ENCODE data around the gene CLDN5. TPM values are rescaled to one million over a fixed set of nuclear protein-coding genes. Genes with fewer than 3 reads are reported as not detected.

Gene CLDN5
- total RNA-seq, 1 donor from 2014 or later: 228 TPM

DNA sequence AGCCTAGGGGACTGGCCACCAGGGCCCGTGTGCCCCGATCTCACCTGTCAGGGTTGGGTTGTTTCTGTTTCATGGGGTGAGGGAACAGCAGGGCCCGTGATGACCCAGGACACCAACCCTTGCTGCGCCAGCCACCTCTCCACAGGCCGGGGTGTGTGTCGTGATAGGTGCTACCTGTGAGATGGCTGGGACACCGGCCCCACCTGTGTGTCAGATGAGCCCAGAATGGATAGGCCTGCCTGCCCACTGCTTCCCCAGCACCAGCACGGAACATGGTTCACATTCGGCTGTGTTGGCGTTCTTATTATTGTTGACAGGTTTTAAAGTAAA is 7.1 kb downstream of the CLDN5 start:
- TF ChIP-seq POLR2AphosphoS5 (IDR thresholded peaks at IDR 0.05; ENCODE audit: insufficient read depth in 1 of 2, low read depth in 1 of 2) (no peak), POLR2A (IDR thresholded peaks at IDR 0.05) (no peak)
- TF ChIP-seq, protein P1, sequence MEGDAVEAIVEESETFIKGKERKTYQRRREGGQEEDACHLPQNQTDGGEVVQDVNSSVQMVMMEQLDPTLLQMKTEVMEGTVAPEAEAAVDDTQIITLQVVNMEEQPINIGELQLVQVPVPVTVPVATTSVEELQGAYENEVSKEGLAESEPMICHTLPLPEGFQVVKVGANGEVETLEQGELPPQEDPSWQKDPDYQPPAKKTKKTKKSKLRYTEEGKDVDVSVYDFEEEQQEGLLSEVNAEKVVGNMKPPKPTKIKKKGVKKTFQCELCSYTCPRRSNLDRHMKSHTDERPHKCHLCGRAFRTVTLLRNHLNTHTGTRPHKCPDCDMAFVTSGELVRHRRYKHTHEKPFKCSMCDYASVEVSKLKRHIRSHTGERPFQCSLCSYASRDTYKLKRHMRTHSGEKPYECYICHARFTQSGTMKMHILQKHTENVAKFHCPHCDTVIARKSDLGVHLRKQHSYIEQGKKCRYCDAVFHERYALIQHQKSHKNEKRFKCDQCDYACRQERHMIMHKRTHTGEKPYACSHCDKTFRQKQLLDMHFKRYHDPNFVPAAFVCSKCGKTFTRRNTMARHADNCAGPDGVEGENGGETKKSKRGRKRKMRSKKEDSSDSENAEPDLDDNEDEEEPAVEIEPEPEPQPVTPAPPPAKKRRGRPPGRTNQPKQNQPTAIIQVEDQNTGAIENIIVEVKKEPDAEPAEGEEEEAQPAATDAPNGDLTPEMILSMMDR (IDR thresholded peaks at IDR 0.05): no peak
- H3K4me3 ChIP-seq: no peak overlapping the region
- H3K27ac ChIP-seq: no peak overlapping the region
- intact Hi-C loops (cut with DNase I): no loop called here
- no peaks in the 10 kb centered on the region for H3K27me3 ChIP-seq
- H3K9me3 ChIP-seq: no peaks in the 10 kb centered on the region
- no peaks in the 10 kb centered on the region for H3K36me3 ChIP-seq
- H3K4me1 ChIP-seq: no peaks in the 10 kb centered on the region
- DNase-seq (ENCODE audit: extremely low spot score in 2 of 2): no peak

DNA sequence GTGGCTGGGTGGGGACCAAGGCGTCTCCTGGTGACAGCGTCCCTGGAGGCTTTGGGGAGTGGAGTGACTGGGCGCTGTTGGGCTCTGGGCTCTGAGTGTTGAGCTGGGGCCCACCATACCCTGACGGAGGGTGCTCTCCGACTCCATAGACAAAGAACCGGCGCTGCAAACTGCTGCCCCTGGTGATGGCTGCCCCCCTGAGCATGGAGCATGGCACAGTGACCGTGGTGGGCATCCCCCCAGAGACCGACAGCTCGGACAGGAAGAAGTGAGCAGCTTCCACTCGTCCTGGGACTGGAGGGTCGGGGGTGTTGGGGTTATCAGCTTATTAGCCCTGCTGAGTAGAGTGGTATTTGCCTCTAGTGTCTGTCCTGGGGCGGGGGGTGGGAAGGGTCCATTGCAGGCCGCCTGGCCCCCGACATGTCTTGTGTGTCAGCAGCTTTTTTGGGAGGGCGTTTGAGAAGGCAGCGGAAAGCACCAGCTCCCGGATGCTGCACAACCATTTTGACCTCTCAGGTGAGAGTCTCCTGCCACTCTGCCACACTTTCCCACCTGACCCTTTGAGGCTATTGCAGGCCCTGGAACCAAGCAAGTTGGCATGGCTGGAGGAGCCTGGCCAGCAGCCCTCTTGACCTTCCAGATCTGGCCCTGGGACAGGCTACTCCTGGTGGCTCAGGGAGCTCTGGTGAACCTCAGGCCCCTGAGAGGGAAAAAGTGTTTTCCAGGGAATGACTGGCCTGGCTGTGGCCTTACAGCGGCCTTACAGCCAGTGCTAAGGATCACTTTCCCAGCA is 7.6 kb downstream of the CLDN5 start:
- H3K27ac ChIP-seq: no peak overlapping the region
- no peaks in the 10 kb centered on the region for H3K4me1 ChIP-seq
- no peaks in the 10 kb centered on the region for H3K36me3 ChIP-seq
- H3K4me3 ChIP-seq: no peak overlapping the region
- DNase-seq (ENCODE audit: extremely low spot score in 2 of 2): no peak
- intact Hi-C loops (cut with DNase I): no loop called here
- TF ChIP-seq, protein P1 (IDR thresholded peaks at IDR 0.05): no peak
- no peak for TF ChIP-seq POLR2A (IDR thresholded peaks at IDR 0.05)
- no peak for TF ChIP-seq POLR2AphosphoS5 (IDR thresholded peaks at IDR 0.05; ENCODE audit: insufficient read depth in 1 of 2, low read depth in 1 of 2)
- H3K27me3 ChIP-seq: no peaks in the 10 kb centered on the region
- no peaks in the 10 kb centered on the region for H3K9me3 ChIP-seq

DNA sequence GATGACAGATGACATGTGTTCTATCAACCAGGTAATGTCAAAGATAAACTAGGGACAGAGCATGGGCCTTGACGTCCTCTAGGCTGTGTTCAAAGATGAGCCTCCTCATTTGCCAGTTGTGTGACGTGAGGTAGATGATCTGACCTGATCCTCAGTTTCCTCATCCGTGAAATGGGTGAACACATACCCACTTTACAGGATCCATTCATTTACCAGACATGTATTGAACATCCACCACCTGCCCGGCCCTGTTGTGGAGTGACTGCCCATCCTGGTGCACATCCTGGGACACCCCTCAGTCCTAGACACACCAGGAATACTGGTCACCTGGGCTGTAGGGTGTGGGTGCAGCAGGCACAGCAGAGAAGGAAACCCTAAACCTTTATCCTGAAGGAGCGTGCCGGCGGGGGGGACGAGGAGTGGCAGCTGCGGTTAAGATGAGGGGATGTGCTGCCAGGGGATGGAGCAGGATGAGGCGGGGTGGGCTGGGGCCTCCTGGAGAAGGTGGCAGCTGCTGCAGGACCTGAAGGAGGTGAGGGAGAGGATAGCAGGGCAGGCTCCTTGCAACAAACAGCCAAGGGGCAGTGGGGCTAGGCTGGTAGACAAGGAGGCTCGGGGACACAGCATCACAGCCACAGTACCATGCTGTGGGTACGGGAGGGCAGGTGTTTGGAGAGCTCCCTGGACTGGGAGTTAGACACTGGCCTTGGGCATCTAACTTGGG is 8.4 kb downstream of the CLDN5 start:
- intact Hi-C loops (cut with DNase I): no loop called here
- no peaks in the 10 kb centered on the region for H3K27me3 ChIP-seq
- H3K27ac ChIP-seq: no peak overlapping the region
- H3K4me1 ChIP-seq: no peaks in the 10 kb centered on the region
- H3K36me3 ChIP-seq: no peaks in the 10 kb centered on the region
- H3K9me3 ChIP-seq: no peaks in the 10 kb centered on the region
- H3K4me3 ChIP-seq: no peak overlapping the region
- TF ChIP-seq, protein P1 (IDR thresholded peaks at IDR 0.05): no peak
- TF ChIP-seq POLR2A (IDR thresholded peaks at IDR 0.05): no peak
- TF ChIP-seq POLR2AphosphoS5 (IDR thresholded peaks at IDR 0.05; ENCODE audit: insufficient read depth in 1 of 2, low read depth in 1 of 2): no peak
- DNase-seq (ENCODE audit: extremely low spot score in 2 of 2): no peak

DNA sequence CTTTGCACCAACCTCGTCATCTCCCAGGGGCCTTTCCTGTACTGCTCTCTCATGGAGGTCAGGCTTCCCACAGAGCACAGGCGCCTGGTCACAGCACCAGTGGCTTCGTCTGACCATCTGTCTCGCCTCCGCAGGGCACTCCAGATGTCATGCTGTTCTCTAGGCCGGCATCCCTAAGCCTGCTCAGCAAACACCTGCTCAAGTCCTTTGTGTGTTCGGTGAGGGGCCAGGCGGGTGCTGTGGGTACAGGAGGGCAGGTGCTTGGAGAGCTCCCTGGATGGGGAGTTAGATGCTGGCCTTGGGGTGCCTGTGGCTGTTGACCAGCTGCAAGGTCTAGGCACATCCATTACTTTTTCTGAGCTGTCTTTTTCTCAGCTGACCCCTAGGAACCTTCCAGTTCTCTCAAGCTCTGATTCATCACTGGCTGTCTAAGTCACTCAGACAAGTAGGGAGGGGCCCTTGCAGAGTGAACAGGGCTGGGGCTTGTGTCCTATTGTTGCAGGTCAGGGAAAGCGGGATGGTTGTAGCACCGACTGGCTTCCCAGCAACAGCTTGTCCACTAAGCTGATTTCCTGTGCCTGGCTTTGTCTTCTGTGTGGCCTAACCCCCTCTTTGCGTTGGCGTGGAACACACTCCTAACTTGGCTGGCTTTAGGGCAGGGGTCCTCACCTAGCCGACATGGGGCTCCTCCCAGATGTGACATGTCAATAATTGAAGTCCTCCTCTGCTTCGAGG is 9.2 kb downstream of the CLDN5 start:
- no peak for DNase-seq (ENCODE audit: extremely low spot score in 2 of 2)
- Histone ChIP-seq H3K27me3 (no peaks in the 10 kb centered on the region), H3K4me1 (no peaks in the 10 kb centered on the region), H3K27ac (no peak overlapping the region), H3K4me3 (no peak overlapping the region), H3K9me3 (no peaks in the 10 kb centered on the region), H3K36me3 (no peaks in the 10 kb centered on the region)
- intact Hi-C loops (cut with DNase I): no loop called here
- no peak for TF ChIP-seq POLR2AphosphoS5 (IDR thresholded peaks at IDR 0.05; ENCODE audit: insufficient read depth in 1 of 2, low read depth in 1 of 2)
- no peak for TF ChIP-seq POLR2A (IDR thresholded peaks at IDR 0.05)
- TF ChIP-seq, protein P1 (IDR thresholded peaks at IDR 0.05): no peak
